Esophagus muscularis mucosa (tissue), 3 donors: ENCODE data around the gene ADD3.

Source experiments
- POLR2A ChIP-seq: fragments of 450-650 bp; IDR thresholded peaks from one replicate; pipeline ENCODE4 v1.6.1; 2017; ENCODE audit warnings: antibody characterized with exemption, moderate library complexity, mild to moderate bottlenecking, low read depth
- TF ChIP-seq, protein P1 (sequence below), 3 experiments: fragments of 200-600 bp in 2 of 3; fragments of 450-650 bp in 1 of 3; sonication (generic) in 2 of 3; IDR thresholded peaks; one replicate each; pipeline ENCODE4 v1.5.1; 2017 to 2019; ENCODE audit warnings: antibody characterized with exemption in 3 of 3, mild to moderate bottlenecking in 2 of 3, moderate library complexity in 1 of 3

DNA sequence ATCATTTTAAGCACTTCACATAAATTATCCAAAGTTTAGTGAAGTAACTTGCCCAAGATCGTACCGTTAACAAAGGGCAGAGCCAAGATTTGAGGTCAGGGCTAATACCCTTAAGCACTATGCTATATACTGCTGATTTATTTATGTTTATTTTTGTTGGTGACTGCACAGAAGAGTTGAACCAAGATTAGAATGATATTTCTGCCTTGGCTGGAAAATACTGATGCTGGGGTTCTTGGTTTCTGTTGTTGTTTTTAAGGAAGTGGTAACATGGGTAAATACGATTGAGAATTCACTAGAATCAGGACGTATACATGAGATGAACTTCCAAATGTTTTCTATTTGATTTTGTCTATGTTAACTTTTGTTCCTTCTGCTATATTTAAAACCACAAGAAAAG, 9.3 kb downstream of the ADD3 start:
- TF ChIP-seq, protein P1, sequence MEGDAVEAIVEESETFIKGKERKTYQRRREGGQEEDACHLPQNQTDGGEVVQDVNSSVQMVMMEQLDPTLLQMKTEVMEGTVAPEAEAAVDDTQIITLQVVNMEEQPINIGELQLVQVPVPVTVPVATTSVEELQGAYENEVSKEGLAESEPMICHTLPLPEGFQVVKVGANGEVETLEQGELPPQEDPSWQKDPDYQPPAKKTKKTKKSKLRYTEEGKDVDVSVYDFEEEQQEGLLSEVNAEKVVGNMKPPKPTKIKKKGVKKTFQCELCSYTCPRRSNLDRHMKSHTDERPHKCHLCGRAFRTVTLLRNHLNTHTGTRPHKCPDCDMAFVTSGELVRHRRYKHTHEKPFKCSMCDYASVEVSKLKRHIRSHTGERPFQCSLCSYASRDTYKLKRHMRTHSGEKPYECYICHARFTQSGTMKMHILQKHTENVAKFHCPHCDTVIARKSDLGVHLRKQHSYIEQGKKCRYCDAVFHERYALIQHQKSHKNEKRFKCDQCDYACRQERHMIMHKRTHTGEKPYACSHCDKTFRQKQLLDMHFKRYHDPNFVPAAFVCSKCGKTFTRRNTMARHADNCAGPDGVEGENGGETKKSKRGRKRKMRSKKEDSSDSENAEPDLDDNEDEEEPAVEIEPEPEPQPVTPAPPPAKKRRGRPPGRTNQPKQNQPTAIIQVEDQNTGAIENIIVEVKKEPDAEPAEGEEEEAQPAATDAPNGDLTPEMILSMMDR (IDR thresholded peaks at IDR 0.05), result no peak
- no peak for TF ChIP-seq POLR2A
